H1 (cell line): ENCODE data around the gene PRKCA. TPM values are rescaled to one million over a fixed set of nuclear protein-coding genes. Genes with fewer than 3 reads are reported as not detected.

ENCODE experiments used
- CTCF ChIA-PET: fragments of 300-600 bp; sonication (Branson Sonifier 250); formaldehyde crosslinking; loops from one replicate; lab custom pipeline; 2021; ENCODE audit not compliant: partially characterized antibody; lab: Charles Lee
- POLR2A ChIA-PET: fragments of 300-600 bp; sonication (Branson Sonifier 250); formaldehyde crosslinking; loops from one replicate; lab custom pipeline; 2021; ENCODE audit warnings: inconsistent platforms; ENCODE audit not compliant: partially characterized antibody; lab: Charles Lee
- DNase-seq, 2 experiments: peaks; one replicate each; pipeline versions ENCODE4 v3.0.0 to v3.0.0-alpha.2; 2010 to 2022; ENCODE audit warnings: low spot score in 2 of 2, low read depth in 1 of 2, mixed read lengths in 1 of 2
- FAIRE-seq: peaks from 2 replicates; lab custom pipeline; 2011; peaks lifted over from hg19 to GRCh38; lab: Jason Lieb, UNC
- H2AFZ ChIP-seq: 2 replicates; pipeline ENCODE4 v1.8.1; 2012; ENCODE audit warnings: low read length, inconsistent platforms
- H2AK5ac ChIP-seq: 2 replicates; pipeline ENCODE4 v1.6.1; 2013; ENCODE audit warnings: low read depth, low read length
- H2BK120ac ChIP-seq: replicated peaks from 2 replicates; pipeline ENCODE3; 2013; ENCODE audit warnings: low read depth, low read length, inconsistent platforms
- H2BK12ac ChIP-seq: 2 replicates; pipeline ENCODE4 v1.6.1; 2013; ENCODE audit warnings: low read depth, low read length
- H2BK15ac ChIP-seq: 2 replicates; pipeline ENCODE4 v1.6.1; 2013; ENCODE audit warnings: low read length
- H2BK20ac ChIP-seq: 2 replicates; pipeline ENCODE4 v1.6.1; 2013; ENCODE audit warnings: low read length
- H2BK5ac ChIP-seq: 2 replicates; pipeline ENCODE4 v1.6.1; 2013; ENCODE audit warnings: low read depth, low read length
- H3K14ac ChIP-seq: 2 replicates; pipeline ENCODE4 v1.6.1; 2013; ENCODE audit warnings: inconsistent platforms; ENCODE audit not compliant: insufficient read length
- H3K18ac ChIP-seq: 2 replicates; pipeline ENCODE4 v1.6.1; 2013; ENCODE audit warnings: low read length; ENCODE audit errors: extremely low read depth
- H3K23ac ChIP-seq: 2 replicates; pipeline ENCODE4 v1.6.1; 2013; ENCODE audit warnings: inconsistent platforms; ENCODE audit not compliant: insufficient read length
- H3K23me2 ChIP-seq: 2 replicates; pipeline ENCODE4 v1.6.1; 2013; ENCODE audit warnings: low read depth, low read length
- H3K27ac ChIP-seq: 2 replicates; pipeline ENCODE4 v1.6.1; 2011; ENCODE audit warnings: low read depth, low read length, inconsistent platforms
- H3K27me3 ChIP-seq, 4 experiments: replicated peaks in 1 of 4; 1 replicate in 1 of 4; 2 replicates in 3 of 4; pipeline versions ENCODE4 v1.6.1 to v1.8.1; 2011 to 2013; ENCODE audit warnings: low read length in 3 of 4, mild to moderate bottlenecking in 3 of 4, inconsistent platforms in 2 of 4, mixed read lengths in 2 of 4, moderate library complexity in 1 of 4; ENCODE audit not compliant: control insufficient read depth in 3 of 4, insufficient read depth in 3 of 4; ENCODE audit errors: extremely low read depth in 1 of 4
- H3K36me3 ChIP-seq, 4 experiments: 2 replicates each; pipeline versions ENCODE4 v1.6.1 to v1.8.1; 2011 to 2013; ENCODE audit warnings: mild to moderate bottlenecking in 4 of 4, low read length in 3 of 4, moderate library complexity in 2 of 4, control low read depth in 1 of 4, inconsistent platforms in 1 of 4; ENCODE audit not compliant: insufficient read depth in 4 of 4, control insufficient read depth in 2 of 4
- H3K4ac ChIP-seq: replicated peaks from 2 replicates; pipeline ENCODE3; 2013; ENCODE audit warnings: low read length, low read depth, mixed read lengths, inconsistent platforms; ENCODE audit not compliant: insufficient read length
- H3K4me1 ChIP-seq, 4 experiments: replicated peaks in 1 of 4; 1 replicate in 1 of 4; 2 replicates in 3 of 4; pipeline versions ENCODE4 v1.6.1 to v1.8.1; 2011 to 2013; ENCODE audit warnings: low read length in 3 of 4, inconsistent platforms in 2 of 4, mixed read lengths in 1 of 4; ENCODE audit not compliant: insufficient read depth in 4 of 4, control insufficient read depth in 3 of 4
- H3K4me2 ChIP-seq, 2 experiments: 2 replicates each; pipeline versions ENCODE4 v1.6.1 to v1.8.1; 2011 to 2013; ENCODE audit warnings: low read depth in 2 of 2, low read length in 2 of 2, control low read depth in 1 of 2, inconsistent platforms in 1 of 2, mild to moderate bottlenecking in 1 of 2; ENCODE audit not compliant: insufficient read depth in 1 of 2
- H3K4me3 ChIP-seq, 4 experiments: fragments of 200-600, 300-600 bp in 1 of 4; sonication (generic), shearing (Covaris generic), sonication (Bioruptor Twin) in 1 of 4; 2 replicates each; pipeline versions ENCODE4 v1.5.1 to v1.8.1; 2011 to 2016; ENCODE audit warnings: low read length in 4 of 4, low read depth in 3 of 4, control low read depth in 2 of 4, inconsistent platforms in 2 of 4, mild to moderate bottlenecking in 2 of 4, mixed read lengths in 1 of 4, moderate library complexity in 1 of 4; ENCODE audit not compliant: insufficient read depth in 2 of 4; ENCODE audit errors: extremely low read depth in 1 of 4
- H3K56ac ChIP-seq: replicated peaks from 2 replicates; pipeline ENCODE3; 2013; ENCODE audit warnings: low read depth, mild to moderate bottlenecking, mixed read lengths, low read length, inconsistent platforms; ENCODE audit not compliant: insufficient read length
- H3K79me1 ChIP-seq: 2 replicates; pipeline ENCODE4 v1.6.1; 2013; ENCODE audit warnings: low read depth, low read length, control low read depth
- H3K79me2 ChIP-seq, 2 experiments: 2 replicates each; pipeline versions ENCODE4 v1.6.1 to v1.8.1; 2012 to 2013; ENCODE audit warnings: low read length in 2 of 2, mild to moderate bottlenecking in 2 of 2, inconsistent platforms in 1 of 2; ENCODE audit not compliant: insufficient read depth in 2 of 2, control insufficient read depth in 1 of 2
- H3K9ac ChIP-seq, 4 experiments: replicated peaks in 1 of 4; 1 replicate in 1 of 4; 2 replicates in 3 of 4; pipeline versions ENCODE4 v1.6.1 to v1.8.1; 2011 to 2013; ENCODE audit warnings: low read depth in 3 of 4, low read length in 3 of 4, control low read depth in 2 of 4, mild to moderate bottlenecking in 2 of 4, moderate library complexity in 2 of 4, inconsistent platforms in 1 of 4; ENCODE audit errors: extremely low read depth in 1 of 4
- H3K9me3 ChIP-seq, 2 experiments: 2 replicates each; pipeline versions ENCODE4 v1.6.1 to v1.8.1; 2012 to 2013; ENCODE audit warnings: mild to moderate bottlenecking in 2 of 2, moderate library complexity in 2 of 2, control low read depth in 1 of 2, inconsistent platforms in 1 of 2, low read depth in 1 of 2, low read length in 1 of 2, mixed read lengths in 1 of 2; ENCODE audit not compliant: insufficient read depth in 2 of 2
- H4K20me1 ChIP-seq, 2 experiments: replicated peaks in 1 of 2; 2 replicates each; pipeline versions ENCODE3 to v1.8.1; 2011 to 2013; ENCODE audit warnings: inconsistent platforms in 2 of 2, low read length in 2 of 2, mild to moderate bottlenecking in 1 of 2; ENCODE audit not compliant: insufficient read depth in 2 of 2, control insufficient read depth in 1 of 2
- H4K5ac ChIP-seq: 2 replicates; pipeline ENCODE4 v1.6.1; 2013; ENCODE audit warnings: low read length, low read depth, mixed read lengths, inconsistent platforms; ENCODE audit not compliant: insufficient read length
- H4K8ac ChIP-seq: 2 replicates; pipeline ENCODE4 v1.8.0; 2013; ENCODE audit warnings: mild to moderate bottlenecking, moderate library complexity, low read length, inconsistent platforms; ENCODE audit not compliant: insufficient read depth; ENCODE audit errors: extremely low read depth
- H4K91ac ChIP-seq: replicated peaks from 2 replicates; pipeline ENCODE3; 2013; ENCODE audit warnings: low read length, mixed read lengths, inconsistent platforms; ENCODE audit not compliant: insufficient read length
- POU5F1 ChIP-seq: IDR thresholded peaks from 2 replicates; pipeline ENCODE4 v1.6.1; 2011; ENCODE audit warnings: low read depth, mild to moderate bottlenecking, low read length, moderate library complexity
- SIRT6 ChIP-seq: IDR thresholded peaks from one replicate; pipeline ENCODE4 v1.7.1; 2012; ENCODE audit warnings: low read length, inconsistent platforms
- TCF12 ChIP-seq: IDR thresholded peaks from 2 replicates; pipeline ENCODE4 v1.6.1; 2011; ENCODE audit warnings: low read depth, mild to moderate bottlenecking, low read length
- USF2 ChIP-seq: IDR thresholded peaks from 2 replicates; pipeline ENCODE4 v1.6.1; 2011; ENCODE audit warnings: low read length, improper control_type of control experiment
- WGBS, 2 experiments: shearing (Covaris generic) in 1 of 2; methylation state at CpG; one replicate each; pipeline versions ENCODE4 v1.1.6 to v1.1.7; 2013 to 2015; ENCODE audit warnings: low lambda C conversion rate in 2 of 2, mixed read lengths in 2 of 2, inconsistent platforms in 1 of 2, low coverage in 1 of 2, missing lambda C conversion rate in 1 of 2; ENCODE audit not compliant: insufficient replicate concordance in 2 of 2, insufficient coverage in 1 of 2, insufficient read length in 1 of 2; ENCODE audit errors: extremely low coverage in 1 of 2, missing lambda C conversion rate in 1 of 2; 5-methylcytosine and 5-hydroxymethylcytosine counted together
- polyA plus RNA-seq, 7 experiments: library from polyadenylated mRNA; depleted of rRNA in 3 of 7; stranded (reverse) in 5 of 7; unstranded in 2 of 7; fragments of >200 nt in 5 of 7; fragments of 200-250 nt in 2 of 7; gene quantifications; 1 replicate in 5 of 7; 2 replicates in 1 of 7; 4 replicates in 1 of 7; pipeline versions ENCODE4 v1.2.1 to v1.2.3, GENCODE V29; 2011 to 2013; ENCODE audit warnings: missing spikeins in 2 of 7, mixed read lengths in 2 of 7
- total RNA-seq: library from RNA; stranded (reverse); fragmentation: NEBNext Ultra II Directional; extraction: Animal tissue kit (Norgen Biotek cat#: 25700); gene quantifications from 2 replicates; pipeline ENCODE4 v1.2.1, GENCODE V29; 2021

PRKCA gene
- total and polyA plus RNA-seq, 2 of the 8 experiments (the other 6 are each of a cell fraction or from before 2014, with no cell fraction given): 5.8 to 17.8 TPM

- no peaks in the 10 kb centered on the region for H3K23me2 ChIP-seq
- no peak overlapping the region for H4K91ac ChIP-seq
- H3K18ac ChIP-seq: no peak overlapping the region
- H3K79me2 ChIP-seq: peaks cover 3 to 14% of the 10 kb centered on the region in 2 experiments; a peak in 2 of 4 replicates
- no peaks in the 10 kb centered on the region for H3K27me3 ChIP-seq
- no peak overlapping the region for H3K4me3 ChIP-seq
- H4K20me1 ChIP-seq: no peaks in the 10 kb centered on the region
- ChIA-PET POLR2A (interaction anchor here (0.8 kb wide), 1 partner anchor 37 kb away, joined by 3 read pairs; no protein-coding TSS in a partner anchor), CTCF (interaction anchor here (0.8 to 1.6 kb wide), 3 partner anchors 9 to 128 kb away, joined by 3 to 5 read pairs (median 5); no protein-coding TSS in a partner anchor)
- no peaks in the 10 kb centered on the region for H3K79me1 ChIP-seq
- no peak overlapping the region for H2BK5ac ChIP-seq
- H3K14ac ChIP-seq: no peak overlapping the region
- H4K8ac ChIP-seq: no peak overlapping the region
- no peak overlapping the region for H2AK5ac ChIP-seq
- H3K4me2 ChIP-seq: no peak overlapping the region
- peaks cover 2 to 10% (median 7%) of the 10 kb centered on the region in 4 experiments; a peak in 4 of 7 replicates for H3K4me1 ChIP-seq
- H3K23ac ChIP-seq: no peak overlapping the region
- H2BK20ac ChIP-seq: no peak overlapping the region
- no peak overlapping the region for H2BK15ac ChIP-seq
- no peak overlapping the region for H3K27ac ChIP-seq
- TF ChIP-seq POU5F1 (no peak), USF2 (no peak), SIRT6 (no peak), TCF12 (no peak)
- WGBS, 2 experiments: 92% methylated on average over 7 of the region's 7 CpGs; no CpG with 5 or more reads in 1 of the 2 experiments
- FAIRE-seq: no peak
- H2BK12ac ChIP-seq: no peak overlapping the region
- H3K4ac ChIP-seq: no peak overlapping the region
- H3K36me3 ChIP-seq: no peaks in the 10 kb centered on the region
- no peak overlapping the region for H3K9ac ChIP-seq
- H4K5ac ChIP-seq: no peak overlapping the region
- no peak for DNase-seq
- no peak overlapping the region for H3K56ac ChIP-seq
- H2BK120ac ChIP-seq: no peak overlapping the region
- H2AFZ ChIP-seq: no peak overlapping the region
- no peaks in the 10 kb centered on the region for H3K9me3 ChIP-seq
These were observed 135.7 kb downstream of the PRKCA start for GRCh38 chr17:66438101-66438500.
